NCI-H2029 treated with DMSO at 0.1 percent for 48 hours (cell line): ENCODE data around the gene CERS2.
A peak's percentile ranks its signal among the peaks of the same experiment; 100 is the strongest.

ENCODE experiments used
- DNase-seq: peaks from one replicate; lab custom pipeline; 2025; lab: John Stamatoyannopoulos, UW

CERS2 gene, protein sequence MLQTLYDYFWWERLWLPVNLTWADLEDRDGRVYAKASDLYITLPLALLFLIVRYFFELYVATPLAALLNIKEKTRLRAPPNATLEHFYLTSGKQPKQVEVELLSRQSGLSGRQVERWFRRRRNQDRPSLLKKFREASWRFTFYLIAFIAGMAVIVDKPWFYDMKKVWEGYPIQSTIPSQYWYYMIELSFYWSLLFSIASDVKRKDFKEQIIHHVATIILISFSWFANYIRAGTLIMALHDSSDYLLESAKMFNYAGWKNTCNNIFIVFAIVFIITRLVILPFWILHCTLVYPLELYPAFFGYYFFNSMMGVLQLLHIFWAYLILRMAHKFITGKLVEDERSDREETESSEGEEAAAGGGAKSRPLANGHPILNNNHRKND

DNA sequence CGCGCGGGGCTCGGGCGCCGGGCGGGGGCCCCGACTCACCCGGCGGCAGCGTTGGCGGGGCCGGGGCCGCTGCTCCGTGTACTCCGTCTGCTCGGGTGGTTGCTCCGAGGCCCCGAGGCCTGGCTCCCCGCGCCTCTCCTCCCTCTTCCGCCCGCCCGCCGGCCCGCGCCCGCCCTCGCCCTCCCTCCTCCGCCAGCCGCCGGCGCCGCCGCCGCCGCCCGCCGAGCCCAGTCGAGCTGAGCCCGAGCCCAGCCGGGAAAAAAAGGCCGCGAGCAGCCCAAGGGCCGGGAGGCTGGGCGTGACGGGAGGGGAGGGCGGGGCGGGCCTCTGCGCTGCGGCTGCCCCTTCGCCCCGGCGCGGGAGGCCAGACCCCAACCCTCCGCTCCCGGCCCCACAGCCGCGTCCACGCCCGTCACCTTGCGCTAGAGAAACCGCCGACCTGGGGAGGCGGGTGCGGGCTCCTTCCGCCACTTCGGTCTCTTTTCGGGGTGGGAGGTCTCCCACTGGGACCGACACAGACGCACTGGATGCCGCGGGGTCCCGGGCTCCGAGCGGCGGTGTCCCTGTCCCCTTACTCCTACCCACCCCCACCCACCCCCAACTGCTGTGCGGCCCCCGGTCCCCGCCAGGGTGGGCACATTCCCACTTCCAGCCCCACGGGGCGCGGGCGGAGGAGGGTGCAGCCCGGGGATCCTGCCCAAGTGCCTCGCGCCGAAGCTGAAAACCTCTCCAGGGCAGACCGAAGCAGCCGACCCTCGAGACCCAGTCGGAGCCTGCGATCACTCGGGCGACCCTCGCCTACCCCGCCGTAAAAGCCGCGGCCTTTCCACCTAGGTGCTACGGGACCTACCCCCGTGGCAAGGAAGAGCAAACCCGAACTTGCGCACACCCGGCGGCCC lies at the start of gene CERS2:
Gene CERS2 (minus strand): TSS at position 256 of the 899 bp plus-strand sequence. CDS start 5,745 bp downstream, outside the sequence.
- no peak for DNase-seq

DNA sequence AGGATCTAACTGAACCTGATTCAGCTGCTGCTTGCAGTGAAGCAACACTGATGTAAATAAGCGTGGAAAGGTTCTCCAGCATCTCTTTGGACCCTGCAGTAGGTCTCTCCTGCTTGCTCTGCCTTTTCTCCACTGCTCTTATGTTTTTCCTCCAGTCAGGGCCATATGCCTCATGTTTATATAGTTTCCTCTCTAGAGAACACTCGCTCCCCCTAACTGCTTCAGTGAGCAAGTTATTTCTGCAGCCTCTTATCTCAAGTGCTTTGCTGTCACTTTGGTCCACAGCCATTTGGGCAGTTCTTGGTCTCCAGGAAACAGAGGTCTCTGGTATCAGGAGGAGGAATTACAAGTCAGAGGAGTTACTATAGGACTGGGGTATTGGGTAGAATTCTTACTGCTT lies 38.9 kb upstream of the CERS2 start:
- peak; percentile 24 for DNase-seq

DNA sequence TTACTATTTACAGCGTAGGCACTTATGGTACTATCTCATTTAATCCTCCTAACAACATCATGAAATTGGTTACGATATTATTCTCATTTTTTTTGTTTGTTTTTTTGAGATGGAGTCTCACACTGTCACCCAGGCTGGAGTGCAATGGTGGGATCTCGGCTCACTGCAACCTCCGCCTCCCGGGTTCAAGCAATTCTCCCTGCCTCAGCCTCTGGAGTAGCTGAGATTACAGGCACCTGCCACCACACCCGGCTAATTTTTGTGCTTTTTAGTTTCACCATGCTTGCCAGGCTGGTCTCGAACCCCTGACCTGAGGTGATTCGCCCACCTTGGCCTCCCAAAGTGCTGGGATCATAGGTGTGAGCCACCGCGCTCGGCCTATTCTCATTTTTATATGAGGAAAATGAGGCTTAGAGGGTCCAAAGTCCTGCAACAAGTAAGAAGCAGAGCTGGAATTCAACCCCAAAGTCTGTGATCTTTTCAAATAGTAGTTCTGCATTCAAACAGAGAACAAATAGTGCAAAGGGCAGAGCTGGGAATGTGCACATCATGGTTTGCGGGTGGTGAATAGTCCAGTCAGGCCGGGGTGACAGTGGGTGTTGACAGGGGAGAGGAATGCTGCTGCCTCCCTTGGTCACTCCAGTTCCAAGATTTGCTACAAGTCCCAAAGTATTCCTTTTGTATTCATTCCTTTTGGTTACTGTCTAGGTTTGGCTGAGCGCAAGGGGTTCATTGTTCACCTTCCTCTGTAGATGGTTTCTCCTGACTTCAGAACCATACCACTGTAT lies 38.2 kb upstream of the CERS2 start:
- no peak for DNase-seq

DNA sequence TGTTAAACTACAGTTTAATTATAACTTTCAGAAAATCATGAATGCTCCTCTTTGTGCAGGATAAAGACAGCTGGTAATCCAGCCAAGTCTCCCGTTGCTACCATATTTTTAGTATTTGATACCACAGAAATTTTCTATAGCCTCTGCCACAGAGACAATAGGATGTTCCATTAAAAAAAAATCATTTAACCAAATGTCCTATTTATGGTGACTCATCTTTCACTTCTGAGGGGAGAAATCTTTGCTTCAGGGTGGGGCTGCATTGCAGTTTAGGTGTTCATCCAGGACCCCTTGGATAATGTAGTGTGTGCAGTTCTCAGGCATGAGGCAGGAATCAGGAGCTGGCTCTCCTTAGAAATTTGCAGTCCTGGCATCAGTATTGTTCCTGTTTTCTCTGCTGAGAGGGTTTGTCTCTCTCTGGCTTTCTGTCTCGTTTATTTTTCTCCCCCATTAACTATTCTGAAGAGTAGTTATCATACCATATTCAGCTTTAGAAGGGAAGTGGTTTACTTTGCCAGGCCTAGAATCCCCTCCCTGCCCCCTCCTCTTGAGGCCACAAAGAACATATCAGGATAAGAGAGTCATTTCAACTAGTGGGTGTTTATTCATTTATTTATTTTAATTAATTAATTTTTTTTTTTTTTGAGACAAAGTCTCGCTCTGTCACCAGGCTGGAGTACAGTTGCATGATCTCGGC lies 36.7 kb upstream of the CERS2 start:
- peak; percentile 28 for DNase-seq

DNA sequence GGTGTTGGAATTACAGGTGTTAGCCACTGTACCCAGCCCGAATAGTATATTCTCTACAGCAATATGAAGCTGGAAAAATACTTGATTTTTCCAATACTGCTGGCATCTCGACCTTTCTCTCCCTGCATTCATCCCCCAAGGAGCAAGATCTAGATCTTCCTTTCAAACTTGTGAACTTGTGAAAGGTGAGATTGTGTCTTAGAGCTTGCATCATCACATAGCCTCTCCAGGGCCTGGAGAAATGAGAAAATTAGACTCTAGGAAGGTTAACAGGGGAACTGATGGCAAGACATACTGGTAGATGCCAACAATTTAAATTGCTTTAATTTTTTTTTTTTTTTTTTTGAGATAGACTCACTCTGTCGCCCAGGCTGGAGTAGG lies 35.7 kb upstream of the CERS2 start:
- no peak for DNase-seq

DNA sequence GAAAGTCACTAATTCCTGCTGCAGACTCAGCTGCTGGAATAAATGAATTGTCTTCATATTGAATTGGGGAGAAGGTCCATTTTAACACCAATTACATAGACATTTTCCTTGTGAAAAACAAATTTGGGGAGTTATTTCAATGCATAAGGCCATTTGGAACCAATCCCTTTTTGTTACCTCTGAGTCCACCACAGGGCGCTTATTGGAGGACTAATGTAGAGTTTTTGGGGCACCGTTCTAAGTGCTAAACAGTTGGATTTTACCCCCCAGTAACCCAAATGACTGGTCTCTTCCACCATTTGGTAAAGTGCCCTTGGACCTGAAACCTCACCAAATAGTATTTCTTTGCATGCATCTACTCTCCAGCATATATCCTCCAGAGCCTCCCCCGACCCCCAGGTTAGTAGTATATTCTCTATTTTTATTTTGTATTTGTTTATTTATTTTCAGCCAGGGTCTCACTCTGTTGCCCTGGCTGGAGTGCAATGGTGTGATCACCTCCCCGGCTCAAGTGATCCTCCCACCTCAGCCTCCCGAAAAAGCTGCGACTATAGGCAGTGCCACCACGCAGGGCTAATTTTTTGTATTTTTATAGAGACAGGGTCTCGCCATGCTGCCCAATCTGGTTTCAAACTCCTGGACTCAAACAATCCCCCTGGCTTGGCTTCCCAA lies 35.2 kb upstream of the CERS2 start:
- DNase-seq: no peak

DNA sequence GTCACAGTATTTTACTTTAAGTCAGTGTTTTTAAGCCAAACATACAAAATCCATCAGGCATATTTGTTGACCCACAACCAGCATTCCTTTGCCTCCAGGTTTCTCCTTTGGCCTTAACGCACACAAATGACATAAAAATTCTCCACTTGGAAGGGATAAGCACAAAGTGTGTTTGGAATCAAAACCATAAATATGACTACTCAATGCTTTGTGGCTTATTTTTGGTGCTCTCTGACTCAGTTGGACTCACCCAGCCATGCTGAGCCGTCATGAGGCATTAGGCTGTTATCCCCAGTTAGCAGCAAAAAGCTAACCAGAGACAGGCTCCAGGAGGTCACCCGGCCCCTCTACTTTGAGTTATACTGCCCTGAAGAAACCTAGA lies 34.6 kb upstream of the CERS2 start:
- DNase-seq: no peak

DNA sequence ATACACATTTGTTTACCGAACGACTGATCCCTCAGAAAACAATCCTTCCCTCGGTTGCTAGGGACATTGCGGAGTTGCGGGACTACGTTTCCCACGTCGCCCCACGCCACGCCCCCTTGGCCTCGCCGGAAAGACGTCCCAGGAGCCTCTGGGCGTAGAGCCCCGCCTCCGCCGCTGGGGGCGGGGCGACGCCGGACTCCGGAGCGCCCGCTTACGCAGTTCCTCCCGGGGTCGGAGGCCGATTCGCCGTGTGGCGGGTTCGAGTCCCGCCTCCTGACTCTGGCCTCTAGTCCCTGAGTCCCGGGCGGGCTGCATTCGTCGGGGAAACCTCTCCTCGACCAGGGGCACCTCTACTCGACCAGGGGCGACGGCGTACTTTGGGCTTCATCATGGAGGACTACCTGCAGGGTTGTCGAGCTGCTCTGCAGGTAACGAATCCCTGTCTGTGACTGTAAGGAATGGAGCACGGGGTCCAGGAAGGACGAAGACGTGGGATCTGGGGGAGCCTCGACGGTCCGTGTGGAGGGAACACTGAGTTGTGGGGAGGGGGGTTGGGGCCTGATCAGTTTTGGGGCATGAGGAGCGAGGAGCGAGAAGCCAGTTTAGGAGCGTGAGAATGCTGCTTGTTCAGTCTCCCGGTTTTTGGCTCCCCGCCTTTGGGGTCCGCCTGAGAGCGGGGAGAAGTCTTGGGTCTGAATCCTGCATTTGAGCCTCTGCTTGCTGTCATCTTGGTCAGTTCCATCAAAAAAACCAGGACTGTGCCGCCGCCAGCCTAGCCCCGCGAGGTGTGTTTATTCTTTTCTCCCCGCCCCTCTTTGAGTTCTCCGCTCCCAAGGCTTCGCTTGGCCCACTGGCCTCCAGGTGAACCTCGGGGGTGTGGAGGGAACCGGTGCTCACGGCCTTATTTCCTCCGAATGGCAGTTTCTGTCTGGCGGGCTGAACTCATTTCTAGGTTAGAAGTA lies 33.9 kb upstream of the CERS2 start, which contains the start of gene PRUNE1:
Gene PRUNE1 (plus strand): TSS at position 206 of the 962 bp plus-strand sequence. CDS start 184 bp downstream, at position 390.
- peak; percentile 78 for DNase-seq

DNA sequence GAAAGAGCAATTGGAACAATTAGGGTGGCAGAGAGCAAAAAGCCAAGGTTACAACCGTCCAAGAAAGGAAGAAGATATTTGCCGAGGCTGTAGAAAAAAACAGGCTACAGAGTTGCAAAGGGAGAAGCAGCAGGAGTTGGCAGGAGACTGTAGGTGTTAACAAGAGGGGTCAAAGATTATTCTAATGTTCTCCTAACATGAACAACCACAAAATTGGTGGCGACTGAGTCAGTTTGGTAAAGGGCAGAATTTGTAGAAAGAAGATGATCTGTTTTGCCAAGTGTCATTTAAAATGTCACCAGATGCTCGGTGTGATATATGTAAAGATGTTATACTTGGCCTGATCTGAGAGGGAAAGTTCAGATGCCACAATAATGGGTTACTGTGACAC lies 33.2 kb upstream of the CERS2 start:
- DNase-seq: no peak

DNA sequence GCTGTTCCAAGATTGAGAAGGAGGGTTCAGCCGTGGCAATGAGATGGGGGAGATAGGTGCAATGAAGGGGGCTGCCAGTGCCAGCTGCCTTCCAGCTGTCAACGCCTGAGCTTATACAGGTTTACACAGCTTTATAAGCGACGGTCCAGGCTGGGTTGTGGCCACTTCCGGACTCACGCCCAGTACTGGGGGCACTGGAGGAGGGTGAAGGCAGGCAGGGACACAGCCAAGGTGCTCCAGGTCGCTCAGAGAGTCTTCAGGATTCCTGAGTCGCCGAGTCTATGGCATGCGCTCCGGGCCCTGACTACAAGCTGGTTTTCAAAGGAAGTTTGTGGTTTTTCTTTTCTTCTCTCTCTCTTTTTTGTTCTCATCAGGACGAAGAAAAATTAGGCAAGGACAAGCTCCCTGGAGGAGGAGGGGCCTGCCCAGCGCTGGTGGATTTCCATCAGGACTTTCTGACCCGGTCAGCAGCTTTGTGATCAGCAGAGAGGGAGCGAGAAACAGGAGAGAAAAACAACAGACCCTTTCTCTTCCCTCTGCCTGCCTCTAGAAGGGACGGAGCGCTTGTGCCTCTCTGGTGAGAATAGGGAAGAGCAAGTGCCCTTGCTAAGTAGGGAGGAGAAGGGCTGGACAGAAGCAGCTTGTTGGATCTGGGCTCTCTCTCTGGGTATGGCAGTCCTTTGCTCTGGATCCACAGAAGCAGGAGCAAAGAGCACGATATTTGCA lies 31.9 kb upstream of the CERS2 start, which contains the start of gene MINDY1:
Gene MINDY1 (minus strand): TSS at position 576 of the 726 bp plus-strand sequence. CDS start 4,285 bp downstream, outside the sequence.
- DNase-seq: peak; percentile 72

DNA sequence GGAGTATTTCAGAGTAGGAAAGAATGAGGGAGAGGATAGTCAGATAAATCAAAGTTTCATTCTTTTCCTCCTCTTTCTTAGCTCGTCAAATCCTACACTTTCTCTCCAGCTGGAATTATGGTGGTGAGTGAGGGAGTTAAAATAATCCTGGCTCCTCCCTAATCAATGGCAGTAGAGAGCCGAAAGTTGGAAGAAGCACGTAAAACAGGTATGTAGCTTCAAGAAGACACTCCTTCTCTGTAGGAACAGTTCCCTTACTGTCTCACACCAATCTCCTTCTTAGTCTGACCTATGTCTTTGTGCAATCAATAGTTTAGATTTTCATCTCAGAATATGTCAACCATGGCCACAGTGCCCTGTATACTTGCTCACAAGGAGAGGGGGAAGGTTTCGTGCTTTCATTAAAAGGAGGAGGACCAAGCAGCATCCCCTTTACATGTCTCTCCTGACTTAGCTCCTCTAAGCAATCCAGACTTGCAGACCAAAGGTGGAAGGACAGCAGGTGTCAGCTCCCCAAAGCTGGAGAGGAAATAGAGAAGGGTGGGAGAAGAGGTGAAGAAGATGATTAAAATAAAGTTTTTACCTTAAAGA lies 31.2 kb upstream of the CERS2 start:
- DNase-seq: no peak

DNA sequence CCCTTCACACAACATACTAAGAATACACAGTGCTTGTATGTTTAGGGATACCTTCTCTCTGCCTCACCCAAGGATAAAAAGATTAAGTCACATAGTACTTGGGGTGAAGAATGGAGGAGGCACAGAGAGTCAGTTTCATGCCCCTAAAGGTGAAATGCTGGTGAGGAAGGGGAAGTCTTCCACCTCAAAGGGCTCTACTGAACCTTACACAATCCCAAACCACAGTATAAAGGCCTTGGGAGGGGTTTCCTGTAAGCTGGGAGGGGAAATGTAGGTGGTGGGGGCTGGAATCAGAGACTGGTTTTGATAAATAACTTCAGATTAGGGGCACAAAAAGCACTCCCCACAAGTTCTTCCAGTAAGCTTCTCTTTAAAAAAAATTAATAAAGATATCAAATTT lies 28.5 kb upstream of the CERS2 start:
- no peak for DNase-seq

DNA sequence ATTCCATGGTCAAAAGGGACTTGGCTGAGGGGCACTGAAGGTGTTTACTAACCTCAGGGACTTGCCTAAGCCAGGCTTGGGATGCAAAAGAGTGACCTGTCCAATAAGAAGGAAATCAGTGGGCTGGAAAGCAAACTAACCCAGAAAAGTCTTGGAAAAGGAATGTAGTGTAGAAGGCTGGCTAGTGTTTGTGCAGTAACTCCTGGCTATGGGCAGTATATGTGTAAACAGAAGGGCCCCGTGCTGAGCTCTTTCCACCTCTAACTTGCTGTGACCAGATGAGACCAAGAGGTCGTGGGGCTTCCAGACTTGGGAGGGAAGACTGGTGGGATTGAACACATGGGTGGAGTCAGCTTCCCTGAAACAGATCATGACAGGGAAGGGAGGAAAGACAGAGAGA lies 28.0 kb upstream of the CERS2 start:
- DNase-seq: no peak

DNA sequence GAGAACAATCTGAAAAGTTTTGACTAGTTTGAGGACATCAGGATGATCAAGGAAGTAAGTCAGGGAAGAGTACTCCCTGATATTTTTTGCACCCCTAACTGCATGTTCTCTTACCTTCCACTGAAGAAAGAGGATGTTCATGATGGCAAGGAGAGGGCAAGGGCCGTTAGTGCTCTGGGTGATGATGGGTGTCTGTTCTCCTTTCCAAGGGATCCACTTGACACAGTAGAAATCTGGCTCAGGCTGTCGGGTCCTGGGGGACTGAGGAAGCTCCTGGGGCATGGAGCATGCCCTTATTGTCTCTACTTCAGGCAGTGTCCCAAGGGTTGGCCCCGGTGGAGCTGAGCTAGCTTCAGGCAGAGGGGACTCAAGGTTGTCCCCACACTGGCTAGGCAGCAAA lies 27.4 kb upstream of the CERS2 start:
- no peak for DNase-seq

DNA sequence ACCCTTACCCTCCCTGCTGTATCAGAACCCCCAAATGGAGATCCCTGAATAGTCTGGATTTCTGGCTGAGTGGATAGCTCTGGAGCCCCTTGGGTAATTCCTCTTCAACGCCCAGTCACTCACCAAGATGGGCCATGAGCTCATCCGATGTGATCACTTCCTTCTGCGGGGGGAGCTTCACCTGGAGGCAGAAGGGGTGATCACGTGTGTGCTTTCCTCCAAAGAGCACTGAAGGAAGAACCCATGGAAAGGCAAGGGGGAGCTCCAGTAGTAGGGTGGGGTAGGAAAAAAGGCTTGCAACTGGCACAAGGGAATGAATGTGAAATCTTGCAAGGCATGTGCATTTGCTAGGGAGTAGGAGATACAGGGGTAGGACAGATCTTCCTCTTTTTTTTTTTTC lies 27.0 kb upstream of the CERS2 start:
- DNase-seq: no peak

DNA sequence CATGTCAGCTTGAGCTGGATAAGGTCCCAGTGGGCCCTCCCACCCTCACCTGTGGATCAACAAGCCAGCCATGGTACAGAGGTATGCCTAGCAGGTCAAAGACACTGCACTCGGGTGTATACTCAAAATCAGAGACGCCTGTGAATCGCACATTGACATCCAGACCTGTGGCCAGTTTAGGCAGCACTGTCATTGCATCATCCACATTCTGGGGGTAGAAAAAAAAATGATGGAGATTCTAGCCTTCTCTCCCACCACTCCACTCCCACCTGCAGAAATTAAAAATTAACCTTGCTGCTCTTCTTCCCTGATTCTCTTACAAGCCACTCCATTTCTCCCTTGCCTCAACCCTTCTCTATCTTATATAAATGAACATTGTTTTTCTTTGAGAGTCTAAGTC lies 25.8 kb upstream of the CERS2 start:
- DNase-seq: no peak

DNA sequence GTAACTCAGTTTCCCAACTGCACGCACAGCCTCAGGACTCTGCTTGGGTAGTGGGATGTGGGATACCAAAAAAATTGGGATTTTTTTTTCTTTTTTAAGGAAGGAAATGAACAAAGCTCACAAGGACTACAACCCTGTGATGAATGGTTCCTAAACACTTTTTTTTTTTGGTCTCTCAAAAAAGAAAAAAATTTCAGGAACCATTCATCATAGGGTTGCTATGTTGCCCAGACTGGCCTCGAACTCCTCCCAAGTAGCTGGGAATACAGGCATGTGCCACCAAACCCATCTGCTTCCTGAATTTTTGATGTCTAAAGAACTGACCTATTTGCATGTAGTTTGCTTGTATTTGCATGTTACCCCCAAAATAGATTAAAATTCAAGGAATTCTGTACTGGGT lies 25.3 kb upstream of the CERS2 start:
- no peak for DNase-seq

DNA sequence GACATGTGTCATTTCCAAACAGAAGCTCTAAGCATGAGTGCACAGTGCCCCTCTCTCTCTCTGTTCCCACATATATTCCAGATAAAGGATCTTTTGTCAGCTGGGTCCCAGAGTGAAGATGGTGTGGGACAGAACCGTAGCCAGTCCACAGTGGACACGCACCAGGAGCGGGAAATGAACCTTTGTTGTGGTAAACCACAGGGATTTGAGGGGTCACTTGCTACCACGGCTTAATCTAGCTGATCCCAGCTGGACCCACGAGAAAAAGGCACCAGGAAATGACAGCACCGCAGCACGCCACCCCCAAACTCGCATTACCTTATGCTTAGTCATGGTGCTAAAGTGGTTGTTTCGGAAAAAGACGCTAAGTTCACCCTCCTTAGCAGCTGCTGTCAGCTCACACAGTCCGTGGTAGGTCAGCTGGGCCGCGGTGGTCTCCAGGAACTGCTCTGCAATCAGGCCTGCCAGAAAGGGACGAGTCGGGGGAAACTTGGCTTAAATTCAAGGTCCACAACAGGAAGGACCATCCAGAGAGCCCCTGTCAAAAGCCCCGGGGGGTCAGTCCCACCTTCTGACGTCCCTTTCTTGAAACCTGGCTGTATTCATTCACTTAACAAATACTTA lies 24.5 kb upstream of the CERS2 start:
- no peak for DNase-seq
